Peyer's patch (tissue), 4 donors: Measurements from ENCODE around the gene NOXO1. TPM values are rescaled to one million over a fixed set of nuclear protein-coding genes. Genes with fewer than 3 reads are reported as not detected.
"Not testable (repeated sequence)": the region's sequence is repeated elsewhere in the genome, so short reads cannot be mapped to it uniquely, and the experiment has no call there.

ENCODE experiments used
- DNase-seq, 3 donors: peaks; one replicate each; pipeline ENCODE4 v3.0.0-alpha.2; 2017 to 2019
- H3K27ac ChIP-seq, 4 donors: fragments of 200-600 bp; sonication (generic); one replicate each; pipeline ENCODE4 v1.5.1; 2016 to 2019
- H3K27me3 ChIP-seq, 2 donors: fragments of 200-600 bp; sonication (generic); one replicate each; pipeline ENCODE4 v1.5.1; 2019
- H3K36me3 ChIP-seq, 3 donors: fragments of 200-600 bp; sonication (generic); one replicate each; pipeline ENCODE4 v1.5.1; 2016 to 2019
- H3K4me1 ChIP-seq, 4 donors: fragments of 200-600 bp; sonication (generic); one replicate each; pipeline ENCODE4 v1.5.1; 2016 to 2019
- H3K4me3 ChIP-seq, 4 donors: fragments of 200-600 bp; sonication (generic); 1 replicate in 3 of 4; 2 replicates in 1 of 4; pipeline ENCODE4 v1.5.1; 2016 to 2019; ENCODE audit warnings: mild to moderate bottlenecking in 1 of 4
- H3K9me3 ChIP-seq, 4 donors: fragments of 200-600 bp; sonication (generic); one replicate each; pipeline ENCODE4 v1.5.1; 2016 to 2019; ENCODE audit warnings: mild to moderate bottlenecking in 1 of 4
- POLR2A ChIP-seq, 2 donors: fragments of 450-650 bp; IDR thresholded peaks; one replicate each; pipeline ENCODE4 v1.5.1; 2017; ENCODE audit warnings: antibody characterized with exemption in 2 of 2, mild to moderate bottlenecking in 2 of 2, moderate library complexity in 2 of 2
- total RNA-seq, 4 donors: library from RNA; depleted of rRNA; stranded (reverse); fragments of >200 nt; gene quantifications; one replicate each; pipeline ENCODE4 v1.1.0, GENCODE V29; 2016
- TF ChIP-seq, protein P1 (sequence below), 6 experiments: fragments of 450-650 bp in 4 of 6; fragments of 200-600 bp in 2 of 6; sonication (generic) in 1 of 6; IDR thresholded peaks; one replicate each; pipeline ENCODE4 v1.5.1; 2017 to 2019; ENCODE audit warnings: antibody characterized with exemption in 6 of 6, mild to moderate bottlenecking in 3 of 6, moderate library complexity in 1 of 6

NOXO1 gene
- total RNA-seq, 4 donors from 2014 or later, result 8.6 to 23.1 (median 11.3) TPM

DNA sequence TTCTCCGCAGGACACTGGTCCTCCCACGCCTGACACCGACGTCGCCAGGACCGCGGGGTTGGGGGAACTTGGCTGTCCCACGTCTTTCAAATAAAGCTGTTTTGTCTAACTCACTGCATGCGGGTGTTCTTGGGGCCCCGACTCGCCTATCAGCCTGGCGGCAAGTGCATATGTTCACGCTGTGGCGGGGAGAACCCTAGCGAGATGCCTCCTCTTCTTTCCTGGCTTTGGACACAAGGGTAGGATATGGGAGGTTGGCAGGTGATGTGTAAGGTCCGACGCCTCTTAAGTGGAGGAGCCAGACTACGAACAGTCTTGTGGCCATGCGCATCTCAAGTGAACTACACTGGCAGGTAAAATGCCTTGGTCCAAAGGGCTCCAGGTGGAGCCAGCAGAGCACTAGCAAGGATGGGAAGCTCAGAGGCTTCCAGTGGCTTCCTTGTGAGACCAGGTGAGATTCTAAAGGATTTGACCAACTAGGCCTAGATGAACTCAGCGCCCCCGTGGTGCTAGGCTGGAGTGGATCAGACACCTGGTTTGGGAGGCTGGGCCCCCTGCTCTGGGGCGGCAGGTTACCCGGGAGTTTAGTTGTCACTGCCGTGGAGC, 15.8 kb downstream of the NOXO1 start:
- Histone ChIP-seq H3K36me3 (peaks cover 0 to 25% (median 0%) of the 10 kb centered on the region in 3 donors), H3K4me1 (peaks cover 3 to 29% (median 19%) of the 10 kb centered on the region in 4 donors)
- peak in 1 of 2 donors; percentile 49 for TF ChIP-seq POLR2A (IDR thresholded peaks at IDR 0.05)
- TF ChIP-seq, protein P1, sequence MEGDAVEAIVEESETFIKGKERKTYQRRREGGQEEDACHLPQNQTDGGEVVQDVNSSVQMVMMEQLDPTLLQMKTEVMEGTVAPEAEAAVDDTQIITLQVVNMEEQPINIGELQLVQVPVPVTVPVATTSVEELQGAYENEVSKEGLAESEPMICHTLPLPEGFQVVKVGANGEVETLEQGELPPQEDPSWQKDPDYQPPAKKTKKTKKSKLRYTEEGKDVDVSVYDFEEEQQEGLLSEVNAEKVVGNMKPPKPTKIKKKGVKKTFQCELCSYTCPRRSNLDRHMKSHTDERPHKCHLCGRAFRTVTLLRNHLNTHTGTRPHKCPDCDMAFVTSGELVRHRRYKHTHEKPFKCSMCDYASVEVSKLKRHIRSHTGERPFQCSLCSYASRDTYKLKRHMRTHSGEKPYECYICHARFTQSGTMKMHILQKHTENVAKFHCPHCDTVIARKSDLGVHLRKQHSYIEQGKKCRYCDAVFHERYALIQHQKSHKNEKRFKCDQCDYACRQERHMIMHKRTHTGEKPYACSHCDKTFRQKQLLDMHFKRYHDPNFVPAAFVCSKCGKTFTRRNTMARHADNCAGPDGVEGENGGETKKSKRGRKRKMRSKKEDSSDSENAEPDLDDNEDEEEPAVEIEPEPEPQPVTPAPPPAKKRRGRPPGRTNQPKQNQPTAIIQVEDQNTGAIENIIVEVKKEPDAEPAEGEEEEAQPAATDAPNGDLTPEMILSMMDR (IDR thresholded peaks at IDR 0.05), result no peak

GRCh38 chr16:1964506-1965395, 16.5 kb downstream of the NOXO1 start, which contains the start of gene RPS2:
RPS2 (minus strand) TSS chr16:1964826; CDS start chr16:1964625, 201 bp downstream.
- H3K9me3 ChIP-seq, result no peaks in the 10 kb centered on the region
- H3K4me1 ChIP-seq, result peaks cover 3 to 33% (median 22%) of the 10 kb centered on the region in 4 donors
- H3K36me3 ChIP-seq, result peaks cover 0 to 25% (median 0%) of the 10 kb centered on the region in 3 donors
- H3K27ac ChIP-seq, result peak within 1 kb of the TSS; percentile 95 to 100 (median 96)
- peak; percentile 94 to 96 for TF ChIP-seq POLR2A (IDR thresholded peaks at IDR 0.05)
- TF ChIP-seq, protein P1 (IDR thresholded peaks at IDR 0.05), result no peak
- peak; percentile 98 to 100 (median 100) for DNase-seq
- no peaks in the 10 kb centered on the region for H3K27me3 ChIP-seq
- peak within 1 kb of the TSS; percentile 78 to 96 (median 92) for H3K4me3 ChIP-seq

More for the DNA sequence above, 15.8 kb downstream of the NOXO1 start:
- H3K4me3 ChIP-seq, result peak overlapping the region; percentile 78 to 96 (median 92)
- peak overlapping the region; percentile 95 to 100 (median 96) for H3K27ac ChIP-seq
- H3K27me3 ChIP-seq, result no peaks in the 10 kb centered on the region
- no peak for DNase-seq
- no peaks in the 10 kb centered on the region for H3K9me3 ChIP-seq

- H3K9me3 ChIP-seq, result no peaks in the 10 kb centered on the region
These were observed 17.3 kb downstream of the NOXO1 start for GRCh38 chr16:1963806-1964505.

DNA sequence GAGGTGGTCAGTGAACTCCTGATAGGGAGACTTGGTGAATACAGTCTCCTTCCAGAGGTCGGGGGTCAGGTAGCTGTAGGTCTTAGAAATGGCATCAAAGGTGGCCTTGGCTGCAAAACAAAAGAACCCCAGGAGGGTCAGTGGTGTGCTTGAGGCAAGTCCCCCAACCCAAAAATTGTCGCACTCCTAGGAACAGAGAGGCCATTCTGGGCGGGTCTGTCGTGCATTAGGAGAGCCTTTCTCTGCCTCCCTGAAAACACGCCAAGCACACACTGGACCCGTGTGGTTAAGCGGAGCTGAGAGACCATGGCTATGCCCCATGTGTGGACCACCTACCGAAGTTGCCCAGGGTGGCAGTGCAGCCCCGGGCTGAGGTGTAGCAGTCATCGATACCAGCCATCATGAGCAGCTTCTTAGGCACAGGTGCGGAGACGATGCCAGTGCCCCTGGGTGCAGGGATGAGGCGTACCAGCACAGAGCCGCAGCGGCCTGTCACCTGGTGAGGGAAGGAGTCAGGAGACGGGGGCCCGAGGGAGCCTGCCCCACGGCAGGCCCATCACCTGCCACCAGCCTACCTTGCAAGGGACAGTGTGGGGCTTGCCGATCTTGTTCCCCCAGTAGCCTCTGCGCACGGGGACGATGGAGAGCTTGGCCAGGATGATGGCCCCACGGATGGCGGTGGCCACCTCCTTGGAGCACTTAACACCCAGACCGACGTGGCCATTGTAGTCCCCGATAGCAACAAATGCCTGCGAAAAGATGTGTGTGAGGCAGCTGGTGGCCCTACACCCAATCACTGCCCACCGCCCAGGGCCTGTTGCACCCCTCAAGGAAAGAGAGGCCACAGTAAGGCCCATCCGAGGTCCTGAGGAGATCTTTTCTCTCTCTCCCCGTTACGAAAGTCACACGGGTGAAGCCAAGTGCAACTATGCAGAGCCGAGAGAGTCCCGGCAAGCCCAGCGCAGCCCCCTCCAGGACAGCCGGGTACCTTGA, 18.8 kb downstream of the NOXO1 start:
- not testable (repeated sequence) for H3K9me3 ChIP-seq, H3K27me3 ChIP-seq, DNase-seq
- peak overlapping the region in 1 of 4 donors; percentile 90 for H3K4me3 ChIP-seq
- H3K27ac ChIP-seq, result peak overlapping the region in 1 of 4 donors; percentile 97
- peaks cover 0 to 25% (median 0%) of the 10 kb centered on the region in 3 donors for H3K36me3 ChIP-seq
- peaks cover 3 to 38% (median 24%) of the 10 kb centered on the region in 4 donors for H3K4me1 ChIP-seq

More at GRCh38 chr16:1963806-1964505, 17.3 kb downstream of the NOXO1 start:
- Histone ChIP-seq H3K4me3 (peak overlapping the region; percentile 78 to 96 (median 92)), H3K4me1 (peaks cover 3 to 35% (median 23%) of the 10 kb centered on the region in 4 donors), H3K27me3 (no peaks in the 10 kb centered on the region), H3K36me3 (peaks cover 0 to 25% (median 0%) of the 10 kb centered on the region in 3 donors), H3K27ac (peak overlapping the region; percentile 95 to 100 (median 96))
- DNase-seq, result peak; percentile 35 to 70 (median 67)
- no peak for TF ChIP-seq POLR2A (IDR thresholded peaks at IDR 0.05)
- TF ChIP-seq, protein P1 (IDR thresholded peaks at IDR 0.05), result peak in 3 of 6 experiments; percentile 16 to 30 (median 30)

DNA sequence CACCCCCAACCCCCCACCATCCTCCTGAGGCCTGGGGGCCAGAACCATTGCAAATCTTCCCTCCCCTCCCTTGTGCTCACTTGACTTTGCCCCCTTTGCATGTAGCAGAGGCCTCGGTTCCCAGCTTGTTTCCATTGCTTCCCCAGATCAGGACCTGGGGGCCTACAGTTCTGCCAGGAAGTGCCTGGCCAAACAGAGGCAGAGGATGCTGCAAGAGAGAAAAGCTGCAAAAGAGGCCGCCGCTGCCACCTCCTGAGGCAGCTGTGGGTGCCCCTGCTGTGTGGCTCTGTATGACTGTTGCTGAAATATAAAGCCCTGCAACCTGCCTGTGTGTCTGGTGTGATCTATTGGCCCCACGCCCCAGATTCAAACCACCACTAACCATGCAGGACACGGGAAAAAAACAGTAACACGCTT, 19.6 kb downstream of the NOXO1 start:
- peak overlapping the region in 3 of 4 donors; percentile 1 to 89 (median 2) for H3K27ac ChIP-seq

More for the DNA sequence above, 19.6 kb downstream of the NOXO1 start:
- Histone ChIP-seq H3K27me3 (no peaks in the 10 kb centered on the region), H3K9me3 (no peaks in the 10 kb centered on the region), H3K4me1 (peaks cover 3 to 38% (median 24%) of the 10 kb centered on the region in 4 donors), H3K4me3 (no peak overlapping the region), H3K36me3 (peaks cover 0 to 25% (median 0%) of the 10 kb centered on the region in 3 donors)
- no peak for TF ChIP-seq POLR2A (IDR thresholded peaks at IDR 0.05)
- TF ChIP-seq, protein P1 (IDR thresholded peaks at IDR 0.05), result no peak
- no peak for DNase-seq
